GM19023 (cell line): Measurements from ENCODE around the gene HTT.

Experiments used
- ATAC-seq: cut with Tn5 transposase; IDR thresholded peaks from one replicate; pipeline ENCODE4 v1.9.1; 2021; ENCODE audit warnings: mild to moderate bottlenecking, moderate library complexity; ENCODE audit not compliant: unreplicated experiment

Gene HTT

GRCh38 chr4:3231471-3231870, 157.0 kb downstream of the HTT start:
- no peak for ATAC-seq

- ATAC-seq, result no peak
Observed at GRCh38 chr4:3232001-3232400, 157.5 kb downstream of the HTT start.

GRCh38 chr4:3232871-3233271, 158.4 kb downstream of the HTT start:
- no peak for ATAC-seq

GRCh38 chr4:3233391-3234071, 159.1 kb downstream of the HTT start:
- no peak for ATAC-seq

- ATAC-seq, result no peak
Observed at GRCh38 chr4:3234171-3235029, 159.9 kb downstream of the HTT start.

- no peak for ATAC-seq
Observed at GRCh38 chr4:3235030-3235345, 160.5 kb downstream of the HTT start.

- no peak for ATAC-seq
Observed at GRCh38 chr4:3235581-3235980, 161.1 kb downstream of the HTT start.

- no peak for ATAC-seq
Observed at GRCh38 chr4:3236326-3236878, 161.9 kb downstream of the HTT start.

- no peak for ATAC-seq
Observed at GRCh38 chr4:3237266-3237665, 162.8 kb downstream of the HTT start.

GRCh38 chr4:3237712-3238560, 163.5 kb downstream of the HTT start:
- ATAC-seq, result no peak

- ATAC-seq, result no peak
Observed at GRCh38 chr4:3238721-3239120, 164.2 kb downstream of the HTT start.

GRCh38 chr4:3239303-3239702, 164.8 kb downstream of the HTT start:
- ATAC-seq, result no peak

- ATAC-seq, result no peak
Observed at GRCh38 chr4:3239998-3240920, 165.8 kb downstream of the HTT start.

GRCh38 chr4:3240936-3241522, 166.5 kb downstream of the HTT start:
- ATAC-seq, result no peak

GRCh38 chr4:3241898-3242524, 167.5 kb downstream of the HTT start:
- no peak for ATAC-seq

- no peak for ATAC-seq
Observed at GRCh38 chr4:3243136-3243780, 168.8 kb downstream of the HTT start.

GRCh38 chr4:3244002-3244401, 169.5 kb downstream of the HTT start:
- ATAC-seq, result no peak

GRCh38 chr4:3244747-3245146, 170.3 kb downstream of the HTT start:
- no peak for ATAC-seq

GRCh38 chr4:3245676-3246075, 171.2 kb downstream of the HTT start:
- ATAC-seq, result no peak
